ENCODE measurements around the gene SLC38A6.
A peak's percentile ranks its signal among the peaks of the same experiment; 100 is the strongest.

The SLC38A6 gene

GRCh38 chr14:60977847-60978246 is 3.2 kb upstream of the SLC38A6 start:
- DNase-seq (ENCODE audit: low read depth in 1 of 2, low spot score in 1 of 2), result no peak

GRCh38 chr14:60981633-60982455 is 799 bp downstream of the SLC38A6 start:
- DNase-seq (ENCODE audit: low read depth in 1 of 2, low spot score in 1 of 2), result no peak

- DNase-seq (ENCODE audit: low read depth in 1 of 2, low spot score in 1 of 2), result no peak
Observed at GRCh38 chr14:60984196-60984595, 3.2 kb downstream of the SLC38A6 start.

DNA sequence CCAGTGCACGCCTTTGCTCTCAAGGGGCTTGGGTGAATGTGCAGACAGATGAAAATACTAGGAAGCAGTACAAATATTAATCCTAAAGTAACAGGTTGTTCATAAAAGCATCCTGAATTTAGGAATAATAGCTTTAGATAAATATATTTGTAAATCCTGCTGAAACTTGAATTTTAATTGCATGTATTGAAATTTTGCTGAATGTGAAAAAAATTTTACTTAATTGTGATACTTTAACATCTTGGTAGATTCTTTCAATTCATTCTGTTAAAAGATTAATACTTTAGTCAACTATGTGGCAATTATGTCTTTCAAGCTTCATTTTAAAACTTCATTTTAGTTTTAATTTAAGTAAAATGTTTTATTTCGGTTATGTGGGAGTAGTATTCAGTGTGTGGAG is 5.5 kb downstream of the SLC38A6 start:
- no peak for DNase-seq (ENCODE audit: low read depth in 1 of 2, low spot score in 1 of 2)

GRCh38 chr14:60989599-60989998 is 8.6 kb downstream of the SLC38A6 start:
- DNase-seq (ENCODE audit: low read depth in 1 of 2, low spot score in 1 of 2), result no peak

GRCh38 chr14:60998617-60999016 is 17.6 kb downstream of the SLC38A6 start:
- no peak for DNase-seq (ENCODE audit: low read depth in 1 of 2, low spot score in 1 of 2)

GRCh38 chr14:60999536-60999935 is 18.5 kb downstream of the SLC38A6 start:
- DNase-seq (ENCODE audit: low read depth in 1 of 2, low spot score in 1 of 2), result no peak

DNA sequence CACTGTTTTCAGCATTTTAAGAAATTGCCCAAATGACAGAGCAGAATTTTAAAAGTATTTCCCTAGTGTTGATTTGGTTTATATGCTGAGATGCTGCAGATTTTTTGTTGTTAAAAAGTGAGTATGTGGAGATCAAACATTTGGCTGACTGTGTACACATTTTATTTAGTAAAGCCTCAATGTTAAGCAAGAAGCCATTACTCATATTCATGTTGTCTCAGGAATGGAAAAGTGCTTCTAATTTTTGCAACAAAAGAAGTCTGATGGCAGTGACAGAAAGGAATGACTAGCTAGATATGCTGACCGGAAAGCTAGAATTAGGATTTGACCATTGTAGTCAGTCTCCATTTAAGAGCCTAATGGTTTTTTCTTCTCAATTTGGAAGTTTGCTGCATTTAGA is 22.5 kb downstream of the SLC38A6 start:
- DNase-seq (ENCODE audit: low read depth in 1 of 2, low spot score in 1 of 2), result no peak

DNA sequence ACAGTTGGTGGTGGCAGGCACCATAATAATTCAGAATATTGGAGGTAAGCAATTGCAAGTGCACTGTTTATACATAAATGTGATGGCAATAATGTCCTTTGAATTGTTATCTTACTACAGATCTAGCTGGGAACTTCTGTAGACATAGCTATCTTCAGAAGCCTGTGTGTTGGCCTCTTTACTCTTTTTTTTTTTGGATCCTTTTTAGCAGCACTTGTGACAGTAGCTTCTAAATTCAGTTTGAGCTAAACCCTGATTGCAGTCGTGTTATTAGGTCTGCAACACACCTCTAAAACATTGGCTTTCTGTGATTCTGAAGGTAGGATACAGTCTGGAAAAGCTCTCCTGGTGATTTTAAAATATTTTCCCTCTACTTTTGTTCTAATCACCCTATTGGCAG is 38.5 kb downstream of the SLC38A6 start:
- DNase-seq (ENCODE audit: low read depth in 1 of 2, low spot score in 1 of 2), result no peak

DNA sequence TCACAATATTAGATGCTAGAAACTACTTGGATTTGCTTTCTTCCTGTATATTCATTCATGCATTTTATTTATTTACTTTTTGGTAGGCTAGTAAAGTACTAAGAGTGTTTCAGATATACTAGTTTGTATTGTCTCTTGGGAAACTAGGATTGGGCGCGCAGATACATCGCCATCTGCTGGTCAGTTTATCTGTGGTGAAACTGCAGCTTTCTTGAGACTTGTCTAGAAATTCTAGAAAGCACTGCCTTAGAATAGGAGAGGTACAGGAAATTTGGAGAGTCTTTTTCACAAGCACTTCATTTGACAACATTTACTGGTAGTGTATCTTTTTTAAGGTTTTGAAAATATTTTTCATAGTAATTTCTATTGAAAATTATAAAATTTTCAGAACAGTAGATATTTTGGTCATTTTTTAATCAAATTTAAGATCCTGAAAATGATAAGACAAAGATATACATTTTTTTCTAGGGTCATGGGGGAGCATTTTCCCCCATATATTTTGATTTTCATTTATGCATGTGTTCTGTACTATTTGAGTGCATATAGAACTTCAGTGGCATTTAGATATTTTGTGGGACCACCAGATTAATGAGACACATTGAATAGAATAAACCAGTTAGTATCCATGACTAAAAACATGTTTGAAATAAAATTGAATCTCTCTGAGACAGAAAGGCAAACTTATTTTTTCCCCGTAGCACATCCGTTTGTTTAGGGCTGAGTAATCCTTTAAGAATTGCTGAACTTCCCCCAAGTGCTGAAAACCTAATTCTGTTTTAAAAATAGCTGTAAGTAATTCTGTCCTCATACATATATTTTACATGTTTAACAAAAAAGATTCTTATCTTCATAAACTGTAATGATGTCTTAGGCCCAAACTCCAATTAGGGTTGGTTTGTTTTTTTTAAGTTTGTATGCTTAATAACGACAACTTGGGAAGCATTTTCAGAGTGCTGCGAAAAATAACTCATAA is 44.5 kb downstream of the SLC38A6 start:
- DNase-seq (ENCODE audit: low read depth in 1 of 2, low spot score in 1 of 2), result peak in 1 of 2 donors; percentile 14

GRCh38 chr14:61026526-61026925 is 45.5 kb downstream of the SLC38A6 start:
- DNase-seq (ENCODE audit: low read depth in 1 of 2, low spot score in 1 of 2), result no peak

DNA sequence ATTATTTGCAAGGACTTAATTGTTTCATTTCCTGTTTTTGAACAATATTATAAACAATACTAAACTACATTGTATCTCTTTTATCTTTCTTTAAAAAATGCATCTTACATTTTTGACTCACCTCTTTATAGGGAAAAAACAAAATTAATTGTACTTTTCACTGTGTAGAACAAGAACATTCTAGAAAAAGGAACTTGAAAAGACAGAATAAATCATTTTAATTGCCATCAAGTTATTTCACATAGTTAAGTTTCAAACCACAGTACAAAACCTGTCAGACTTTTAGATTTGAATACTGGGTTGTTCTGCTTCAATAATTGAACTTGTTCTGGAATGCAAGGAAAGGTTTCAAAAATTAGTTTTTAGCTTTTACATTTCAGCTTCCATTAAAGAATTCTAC is 50.0 kb downstream of the SLC38A6 start:
- no peak for DNase-seq (ENCODE audit: low read depth in 1 of 2, low spot score in 1 of 2)

DNA sequence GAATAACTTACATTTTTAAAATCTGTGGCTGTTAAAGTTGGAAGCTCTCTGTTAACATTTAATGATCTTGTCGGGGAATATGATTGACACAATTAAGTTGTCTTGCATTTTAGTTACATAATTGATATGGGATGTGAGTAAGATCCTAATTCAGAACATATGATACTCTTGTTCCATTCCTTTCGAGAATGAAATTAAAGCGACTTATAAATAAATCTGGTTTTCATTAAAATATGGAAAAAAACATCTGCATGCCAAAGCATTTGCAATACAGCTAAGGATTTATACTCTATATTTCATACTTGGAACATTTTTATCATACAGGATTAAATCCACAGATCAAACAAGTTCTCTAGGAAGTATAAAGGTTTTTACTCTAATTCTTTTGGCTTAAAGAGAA is 52.0 kb downstream of the SLC38A6 start:
- no peak for DNase-seq (ENCODE audit: low read depth in 1 of 2, low spot score in 1 of 2)

- DNase-seq (ENCODE audit: low read depth in 1 of 2, low spot score in 1 of 2), result no peak
Observed at GRCh38 chr14:61033855-61034254, 52.8 kb downstream of the SLC38A6 start.

DNA sequence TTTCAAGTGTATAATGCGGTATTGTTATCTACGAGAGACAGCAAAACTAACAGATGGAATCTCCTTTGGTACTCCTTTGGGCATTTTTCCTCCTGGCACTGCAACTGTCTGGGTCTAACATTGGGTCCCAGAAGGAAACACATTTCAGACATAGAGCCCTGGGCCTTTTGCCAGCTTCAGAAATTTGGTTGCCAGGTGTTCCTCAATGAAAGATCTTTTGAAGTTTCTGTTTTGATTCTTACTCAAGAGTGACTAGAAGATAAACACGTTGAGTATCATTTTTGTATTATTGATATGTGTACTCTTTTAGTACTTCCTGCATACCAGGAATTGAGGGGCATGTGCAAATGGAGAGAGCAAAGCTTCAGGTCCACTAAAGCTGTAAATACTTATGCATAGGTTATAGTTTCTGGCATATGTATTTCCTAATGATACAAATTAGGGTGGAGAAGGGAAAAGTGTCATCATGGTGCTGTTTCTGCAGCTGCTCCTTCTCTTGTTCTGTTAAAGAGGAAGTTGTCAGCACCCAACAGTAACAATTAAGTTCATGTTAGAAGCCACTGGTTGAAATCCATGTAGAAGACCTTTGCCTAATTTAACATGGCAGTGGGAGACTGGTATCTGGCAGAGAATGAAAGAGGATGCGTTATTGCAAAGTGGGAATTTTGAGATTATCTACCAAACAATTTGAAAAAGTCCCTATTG is 53.5 kb downstream of the SLC38A6 start:
- no peak for DNase-seq (ENCODE audit: low read depth in 1 of 2, low spot score in 1 of 2)

GRCh38 chr14:61037215-61037614 is 56.2 kb downstream of the SLC38A6 start:
- DNase-seq (ENCODE audit: low read depth in 1 of 2, low spot score in 1 of 2), result no peak

DNA sequence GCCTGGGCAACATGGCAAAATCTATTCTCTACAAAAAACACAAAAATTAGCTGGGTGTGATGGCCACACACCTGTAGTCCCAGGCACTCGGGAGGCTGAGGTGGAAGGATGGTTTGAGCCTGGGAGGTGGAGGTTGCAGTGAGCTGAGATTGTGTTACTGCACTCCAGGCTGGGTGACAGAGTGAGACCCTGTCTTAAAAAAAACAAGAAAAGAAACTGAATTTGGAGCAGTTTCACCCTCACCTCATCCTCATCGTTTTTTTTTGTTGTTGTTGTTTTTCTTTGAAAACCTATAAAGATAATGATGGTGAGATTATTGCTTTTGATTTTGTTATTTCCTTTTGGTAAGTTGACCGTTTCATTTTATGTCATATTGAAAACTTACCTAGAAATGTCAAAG is 60.7 kb downstream of the SLC38A6 start:
- DNase-seq (ENCODE audit: low read depth in 1 of 2, low spot score in 1 of 2), result no peak

- DNase-seq (ENCODE audit: low read depth in 1 of 2, low spot score in 1 of 2), result no peak
Observed at GRCh38 chr14:61042220-61042619, 61.2 kb downstream of the SLC38A6 start.

- no peak for DNase-seq (ENCODE audit: low read depth in 1 of 2, low spot score in 1 of 2)
Observed at GRCh38 chr14:61043506-61043905, 62.5 kb downstream of the SLC38A6 start.

DNA sequence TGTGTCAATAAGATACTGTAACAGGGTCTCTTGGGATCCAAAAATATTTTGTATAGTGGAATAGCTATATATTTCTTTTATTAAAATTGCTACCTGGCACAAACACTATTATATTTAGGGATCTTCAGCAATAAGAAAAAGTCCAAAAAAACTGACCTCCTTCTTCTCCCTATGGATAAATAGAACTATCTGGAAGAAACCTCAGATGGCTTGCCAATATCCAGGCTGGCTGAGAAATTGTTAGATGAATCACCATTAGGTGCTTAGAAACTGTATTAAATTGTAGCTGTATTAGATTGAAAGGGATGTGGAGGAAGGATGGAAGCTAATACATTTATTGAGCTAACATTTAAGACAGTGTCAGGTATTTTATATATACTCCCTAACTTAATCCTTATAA is 66.0 kb downstream of the SLC38A6 start:
- DNase-seq (ENCODE audit: low read depth in 1 of 2, low spot score in 1 of 2), result no peak

- DNase-seq (ENCODE audit: low read depth in 1 of 2, low spot score in 1 of 2), result no peak
Observed at GRCh38 chr14:61048640-61049039, 67.6 kb downstream of the SLC38A6 start.

All from activated T-helper 1 cell treated with anti-CD3 and anti-CD28 coated beads, Interleukin-2, amount 50 U/mL, for 16 hours (primary cell).